HepG2 (cell line): Measurements from ENCODE around the gene PCGF2. TPM values are rescaled to one million over a fixed set of nuclear protein-coding genes. Genes with fewer than 3 reads are reported as not detected.
A peak's percentile ranks its signal among the peaks of the same experiment; 100 is the strongest.

Source experiments
- ARNTL ChIP-seq: sonication (generic); formaldehyde crosslinking; IDR thresholded peaks from 2 replicates; pipeline ENCODE4 v1.4.0; 2020; ENCODE audit warnings: mild to moderate bottlenecking, missing genetic modification reagents
- HNF4A ChIP-seq: sonication (generic); formaldehyde crosslinking; IDR thresholded peaks from 2 replicates; pipeline ENCODE4 v1.4.0; 2020; ENCODE audit warnings: missing genetic modification reagents
- HNF4G ChIP-seq, 2 experiments: sonication (generic) in 1 of 2; formaldehyde crosslinking in 1 of 2; IDR thresholded peaks; 2 replicates each; pipeline versions ENCODE4 v1.4.0 to v1.6.1; 2011 to 2020; ENCODE audit warnings: borderline replicate concordance in 2 of 2, low read depth in 2 of 2, mild to moderate bottlenecking in 2 of 2, low read length in 1 of 2, missing genetic modification reagents in 1 of 2, moderate library complexity in 1 of 2
- HNRNPL ChIP-seq: fragments of 200-400 bp; formaldehyde crosslinking; IDR thresholded peaks from 2 replicates; pipeline ENCODE4 v1.6.1; 2017; ENCODE audit warnings: mild to moderate bottlenecking, low read depth, low read length
- NR2F6 ChIP-seq, 2 experiments: IDR thresholded peaks; 2 replicates each; pipeline ENCODE4 v1.6.1; 2016; ENCODE audit warnings: antibody characterized with exemption in 1 of 2, mild to moderate bottlenecking in 1 of 2
- SOX5 ChIP-seq: IDR thresholded peaks from 2 replicates; pipeline ENCODE4 v1.6.1; 2016; ENCODE audit warnings: borderline replicate concordance
- TBL1XR1 ChIP-seq: fragments of 150-350 bp; IDR thresholded peaks from 2 replicates; pipeline ENCODE4 v1.6.1; 2014; ENCODE audit warnings: borderline replicate concordance, low read length; ENCODE audit not compliant: partially characterized antibody
- TEAD3 ChIP-seq: optimal IDR thresholded peaks from 2 replicates; pipeline ENCODE3; 2016; ENCODE audit warnings: borderline replicate concordance
- ZNF30 ChIP-seq: sonication (generic); formaldehyde crosslinking; IDR thresholded peaks from 2 replicates; pipeline ENCODE4 v1.5.0; 2020; ENCODE audit warnings: mild to moderate bottlenecking, missing genetic modification reagents
- polyA plus RNA-seq, 8 experiments: library from polyadenylated mRNA; depleted of rRNA in 3 of 8; stranded (reverse) in 7 of 8; unstranded in 1 of 8; fragments of >200 nt; fragmentation: Illumina TruSeq in 4 of 8; extraction: Trizol in 4 of 8; gene quantifications; 2 replicates each; pipeline versions ENCODE4 v1.2.1 to v1.2.3, GENCODE V29; 2011 to 2016; ENCODE audit warnings: low read depth in 4 of 8, missing spikeins in 1 of 8, mixed read lengths in 1 of 8; ENCODE audit not compliant: insufficient read depth in 1 of 8
- total RNA-seq, 5 experiments: library from RNA; depleted of rRNA; stranded (reverse); fragments of >200 nt; fragmentation: Illumina TruSeq; extraction: Trizol; gene quantifications; 2 replicates each; pipeline ENCODE4 v1.2.3, GENCODE V29; 2016; ENCODE audit warnings: low read depth in 1 of 5
- TF ChIP-seq, protein P1 (sequence below): IDR thresholded peaks from 2 replicates; pipeline ENCODE4 v1.6.1; 2016; ENCODE audit warnings: missing compliant biosample characterization, missing genetic modification reagents, borderline replicate concordance
- TF ChIP-seq, protein P2 (sequence below): sonication (generic); formaldehyde crosslinking; IDR thresholded peaks from 2 replicates; pipeline ENCODE4 v1.5.1; 2020; ENCODE audit warnings: mild to moderate bottlenecking, missing genetic modification reagents, moderate library complexity
- TF ChIP-seq, protein P3 (sequence below): sonication (generic); formaldehyde crosslinking; IDR thresholded peaks from 2 replicates; pipeline ENCODE4 v1.4.0; 2020; ENCODE audit warnings: mild to moderate bottlenecking, missing genetic modification reagents
- TF ChIP-seq, protein P4 (sequence below): sonication (generic); formaldehyde crosslinking; IDR thresholded peaks from 2 replicates; pipeline ENCODE4 v1.4.0; 2020; ENCODE audit warnings: mild to moderate bottlenecking, missing genetic modification reagents

The PCGF2 gene
- total and polyA plus RNA-seq, 2 of the 13 experiments (the other 11 are each of a cell fraction or from before 2014, with no cell fraction given), result 11.6 to 29.4 TPM

DNA sequence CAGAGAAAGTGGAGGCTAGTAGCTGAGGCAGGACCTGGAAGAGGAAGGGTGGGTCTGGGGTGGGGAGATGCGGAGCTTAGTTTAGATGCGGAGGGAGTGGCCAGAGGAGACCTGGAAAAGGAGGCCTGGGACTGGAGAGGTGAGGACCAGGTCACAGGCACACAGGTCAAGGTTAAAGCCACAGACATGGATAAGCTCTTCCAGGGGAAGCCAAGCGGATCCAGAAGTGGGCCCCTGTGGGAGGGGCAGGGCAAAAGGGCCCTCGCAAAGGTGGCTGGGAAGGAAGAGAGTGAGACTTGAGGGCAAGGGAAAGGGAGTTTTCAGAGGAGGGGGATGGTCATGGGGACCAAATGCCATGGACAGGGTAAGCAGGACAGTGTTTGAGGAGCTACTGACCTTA is 57.0 kb downstream of the PCGF2 start (continued):
- TF ChIP-seq, protein P1, sequence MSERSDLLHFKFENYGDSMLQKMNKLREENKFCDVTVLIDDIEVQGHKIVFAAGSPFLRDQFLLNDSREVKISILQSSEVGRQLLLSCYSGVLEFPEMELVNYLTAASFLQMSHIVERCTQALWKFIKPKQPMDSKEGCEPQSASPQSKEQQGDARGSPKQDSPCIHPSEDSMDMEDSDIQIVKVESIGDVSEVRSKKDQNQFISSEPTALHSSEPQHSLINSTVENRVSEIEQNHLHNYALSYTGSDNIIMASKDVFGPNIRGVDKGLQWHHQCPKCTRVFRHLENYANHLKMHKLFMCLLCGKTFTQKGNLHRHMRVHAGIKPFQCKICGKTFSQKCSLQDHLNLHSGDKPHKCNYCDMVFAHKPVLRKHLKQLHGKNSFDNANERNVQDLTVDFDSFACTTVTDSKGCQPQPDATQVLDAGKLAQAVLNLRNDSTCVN, result peak; percentile 80; the same call in 1 of the 2 replicates
- TF ChIP-seq HNF4A (CRISPR knock-in tag) (peak; percentile 74), TBL1XR1 (peak; percentile 79), HNRNPL (no peak), ARNTL (CRISPR knock-in tag) (no peak), NR2F6 (IDR thresholded peaks at IDR 0.05) (peak; percentile 92), NR2F6 (CRISPR knock-in tag; IDR thresholded peaks at IDR 0.05) (peak; percentile 95), HNF4G (IDR thresholded peaks at IDR 0.05; ENCODE audit: borderline replicate concordance, low read depth, low read length) (peak; percentile 33; the same call in 1 of the 2 replicates), HNF4G (CRISPR knock-in tag; IDR thresholded peaks at IDR 0.05; ENCODE audit: borderline replicate concordance, low read depth) (no peak), ZNF30 (no peak), TEAD3 (CRISPR knock-in tag) (peak; percentile 41), SOX5 (peak; percentile 37; the same call in 1 of the 2 replicates)
- TF ChIP-seq, protein P2, sequence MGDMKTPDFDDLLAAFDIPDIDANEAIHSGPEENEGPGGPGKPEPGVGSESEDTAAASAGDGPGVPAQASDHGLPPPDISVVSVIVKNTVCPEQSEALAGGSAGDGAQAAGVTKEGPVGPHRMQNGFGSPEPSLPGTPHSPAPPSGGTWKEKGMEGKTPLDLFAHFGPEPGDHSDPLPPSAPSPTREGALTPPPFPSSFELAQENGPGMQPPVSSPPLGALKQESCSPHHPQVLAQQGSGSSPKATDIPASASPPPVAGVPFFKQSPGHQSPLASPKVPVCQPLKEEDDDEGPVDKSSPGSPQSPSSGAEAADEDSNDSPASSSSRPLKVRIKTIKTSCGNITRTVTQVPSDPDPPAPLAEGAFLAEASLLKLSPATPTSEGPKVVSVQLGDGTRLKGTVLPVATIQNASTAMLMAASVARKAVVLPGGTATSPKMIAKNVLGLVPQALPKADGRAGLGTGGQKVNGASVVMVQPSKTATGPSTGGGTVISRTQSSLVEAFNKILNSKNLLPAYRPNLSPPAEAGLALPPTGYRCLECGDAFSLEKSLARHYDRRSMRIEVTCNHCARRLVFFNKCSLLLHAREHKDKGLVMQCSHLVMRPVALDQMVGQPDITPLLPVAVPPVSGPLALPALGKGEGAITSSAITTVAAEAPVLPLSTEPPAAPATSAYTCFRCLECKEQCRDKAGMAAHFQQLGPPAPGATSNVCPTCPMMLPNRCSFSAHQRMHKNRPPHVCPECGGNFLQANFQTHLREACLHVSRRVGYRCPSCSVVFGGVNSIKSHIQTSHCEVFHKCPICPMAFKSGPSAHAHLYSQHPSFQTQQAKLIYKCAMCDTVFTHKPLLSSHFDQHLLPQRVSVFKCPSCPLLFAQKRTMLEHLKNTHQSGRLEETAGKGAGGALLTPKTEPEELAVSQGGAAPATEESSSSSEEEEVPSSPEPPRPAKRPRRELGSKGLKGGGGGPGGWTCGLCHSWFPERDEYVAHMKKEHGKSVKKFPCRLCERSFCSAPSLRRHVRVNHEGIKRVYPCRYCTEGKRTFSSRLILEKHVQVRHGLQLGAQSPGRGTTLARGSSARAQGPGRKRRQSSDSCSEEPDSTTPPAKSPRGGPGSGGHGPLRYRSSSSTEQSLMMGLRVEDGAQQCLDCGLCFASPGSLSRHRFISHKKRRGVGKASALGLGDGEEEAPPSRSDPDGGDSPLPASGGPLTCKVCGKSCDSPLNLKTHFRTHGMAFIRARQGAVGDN (CRISPR knock-in tag), result peak; percentile 44
- TF ChIP-seq, protein P3, sequence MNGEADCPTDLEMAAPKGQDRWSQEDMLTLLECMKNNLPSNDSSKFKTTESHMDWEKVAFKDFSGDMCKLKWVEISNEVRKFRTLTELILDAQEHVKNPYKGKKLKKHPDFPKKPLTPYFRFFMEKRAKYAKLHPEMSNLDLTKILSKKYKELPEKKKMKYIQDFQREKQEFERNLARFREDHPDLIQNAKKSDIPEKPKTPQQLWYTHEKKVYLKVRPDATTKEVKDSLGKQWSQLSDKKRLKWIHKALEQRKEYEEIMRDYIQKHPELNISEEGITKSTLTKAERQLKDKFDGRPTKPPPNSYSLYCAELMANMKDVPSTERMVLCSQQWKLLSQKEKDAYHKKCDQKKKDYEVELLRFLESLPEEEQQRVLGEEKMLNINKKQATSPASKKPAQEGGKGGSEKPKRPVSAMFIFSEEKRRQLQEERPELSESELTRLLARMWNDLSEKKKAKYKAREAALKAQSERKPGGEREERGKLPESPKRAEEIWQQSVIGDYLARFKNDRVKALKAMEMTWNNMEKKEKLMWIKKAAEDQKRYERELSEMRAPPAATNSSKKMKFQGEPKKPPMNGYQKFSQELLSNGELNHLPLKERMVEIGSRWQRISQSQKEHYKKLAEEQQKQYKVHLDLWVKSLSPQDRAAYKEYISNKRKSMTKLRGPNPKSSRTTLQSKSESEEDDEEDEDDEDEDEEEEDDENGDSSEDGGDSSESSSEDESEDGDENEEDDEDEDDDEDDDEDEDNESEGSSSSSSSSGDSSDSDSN (CRISPR knock-in tag), result peak; percentile 41; the same call in 1 of the 2 replicates
- TF ChIP-seq, protein P4, sequence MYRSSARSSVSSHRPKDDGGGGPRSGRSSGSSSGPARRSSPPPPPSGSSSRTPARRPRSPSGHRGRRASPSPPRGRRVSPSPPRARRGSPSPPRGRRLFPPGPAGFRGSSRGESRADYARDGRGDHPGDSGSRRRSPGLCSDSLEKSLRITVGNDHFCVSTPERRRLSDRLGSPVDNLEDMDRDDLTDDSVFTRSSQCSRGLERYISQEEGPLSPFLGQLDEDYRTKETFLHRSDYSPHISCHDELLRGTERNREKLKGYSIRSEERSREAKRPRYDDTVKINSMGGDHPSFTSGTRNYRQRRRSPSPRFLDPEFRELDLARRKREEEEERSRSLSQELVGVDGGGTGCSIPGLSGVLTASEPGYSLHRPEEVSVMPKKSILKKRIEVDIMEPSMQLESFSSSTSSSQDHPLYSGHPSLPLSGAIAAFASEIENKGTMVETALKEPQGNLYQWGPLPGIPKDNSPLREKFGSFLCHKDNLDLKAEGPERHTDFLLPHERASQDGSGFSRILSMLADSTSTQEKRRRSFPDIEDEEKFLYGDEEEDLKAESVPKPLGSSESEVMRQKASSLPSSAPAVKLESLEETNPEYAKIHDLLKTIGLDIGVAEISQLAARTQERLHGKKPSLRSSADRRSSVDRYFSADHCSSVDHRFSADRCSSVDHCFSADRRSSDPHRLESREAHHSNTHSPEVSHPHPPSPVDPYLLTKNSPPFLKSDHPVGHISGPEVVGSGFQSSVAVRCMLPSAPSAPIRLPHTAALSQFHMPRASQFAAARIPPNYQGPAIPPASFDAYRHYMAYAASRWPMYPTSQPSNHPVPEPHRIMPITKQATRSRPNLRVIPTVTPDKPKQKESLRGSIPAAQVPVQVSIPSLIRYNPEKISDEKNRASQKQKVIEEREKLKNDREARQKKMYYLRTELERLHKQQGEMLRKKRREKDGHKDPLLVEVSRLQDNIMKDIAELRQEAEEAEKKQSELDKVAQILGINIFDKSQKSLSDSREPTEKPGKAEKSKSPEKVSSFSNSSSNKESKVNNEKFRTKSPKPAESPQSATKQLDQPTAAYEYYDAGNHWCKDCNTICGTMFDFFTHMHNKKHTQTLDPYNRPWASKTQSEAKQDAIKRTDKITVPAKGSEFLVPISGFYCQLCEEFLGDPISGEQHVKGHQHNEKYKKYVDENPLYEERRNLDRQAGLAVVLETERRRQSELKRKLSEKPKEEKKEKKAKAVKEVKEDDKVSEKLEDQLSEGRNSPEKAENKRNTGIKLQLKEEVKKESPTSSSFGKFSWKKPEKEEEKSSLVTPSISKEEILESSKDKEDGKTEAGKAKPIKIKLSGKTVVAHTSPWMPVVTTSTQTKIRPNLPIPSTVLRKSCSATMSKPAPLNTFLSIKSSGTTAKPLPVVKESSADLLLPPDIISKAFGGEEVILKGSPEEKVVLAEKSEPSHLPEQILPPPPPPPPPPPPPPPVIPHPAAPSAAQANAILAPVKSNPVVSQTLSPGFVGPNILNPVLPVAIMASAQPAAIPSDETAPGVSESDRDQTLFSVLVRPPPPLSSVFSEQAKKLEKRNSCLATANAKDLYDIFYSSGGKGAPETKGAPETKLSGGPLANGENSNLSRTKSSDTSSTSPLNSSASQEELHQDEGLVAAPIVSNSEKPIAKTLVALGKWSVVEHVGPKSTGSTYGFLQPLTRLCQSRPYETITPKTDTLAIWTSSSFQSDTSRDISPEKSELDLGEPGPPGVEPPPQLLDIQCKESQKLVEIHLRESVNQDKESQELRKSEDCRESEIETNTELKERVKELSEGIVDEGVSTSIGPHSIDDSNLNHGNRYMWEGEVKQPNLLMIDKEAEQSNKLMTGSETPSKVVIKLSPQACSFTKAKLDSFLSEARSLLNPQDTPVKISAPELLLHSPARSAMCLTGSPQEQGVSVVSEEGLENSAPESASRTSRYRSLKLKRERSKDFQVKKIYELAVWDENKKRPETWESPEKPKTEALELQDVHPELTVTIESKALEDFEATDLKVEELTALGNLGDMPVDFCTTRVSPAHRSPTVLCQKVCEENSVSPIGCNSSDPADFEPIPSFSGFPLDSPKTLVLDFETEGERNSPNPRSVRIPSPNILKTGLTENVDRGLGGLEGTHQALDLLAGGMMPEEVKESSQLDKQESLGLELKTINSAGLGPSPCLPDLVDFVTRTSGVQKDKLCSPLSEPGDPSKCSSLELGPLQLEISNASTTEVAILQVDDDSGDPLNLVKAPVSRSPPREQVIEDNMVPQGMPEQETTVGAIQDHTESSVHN (CRISPR knock-in tag), result no peak
